ENCODE measurements around the gene ARHGAP22.

GRCh38 chr10:48638739-48639527 is 34.1 kb upstream of the ARHGAP22 start:
- no peak for TF ChIP-seq CTCF (IDR thresholded peaks at IDR 0.05)
- TF ChIP-seq ZFX (IDR thresholded peaks at IDR 0.05; ENCODE audit: borderline replicate concordance): no peak
